ENCODE results near the gene ATP6V0A4. TPM values are rescaled to one million over a fixed set of nuclear protein-coding genes. Genes with fewer than 3 reads are reported as not detected.

ATP6V0A4 gene
- 0.12 TPM for polyA plus RNA-seq
- long read RNA-seq, donor 1 = 0 reads
- long read RNA-seq, donor 2 = 0 reads
- long read RNA-seq, donor 3 = 0 reads
- long read RNA-seq, donor 4 = 0 reads
- long read RNA-seq, donor 5 = 0 reads
- long read RNA-seq, donor 6 = 0 reads
- long read RNA-seq, donor 7 = 0 reads
- long read RNA-seq, donor 8 = 0 reads
- long read RNA-seq, donor 9 = 0 reads
- long read RNA-seq, donor 10 = 0 reads
- long read RNA-seq, donor 11 = 0 reads

DNA sequence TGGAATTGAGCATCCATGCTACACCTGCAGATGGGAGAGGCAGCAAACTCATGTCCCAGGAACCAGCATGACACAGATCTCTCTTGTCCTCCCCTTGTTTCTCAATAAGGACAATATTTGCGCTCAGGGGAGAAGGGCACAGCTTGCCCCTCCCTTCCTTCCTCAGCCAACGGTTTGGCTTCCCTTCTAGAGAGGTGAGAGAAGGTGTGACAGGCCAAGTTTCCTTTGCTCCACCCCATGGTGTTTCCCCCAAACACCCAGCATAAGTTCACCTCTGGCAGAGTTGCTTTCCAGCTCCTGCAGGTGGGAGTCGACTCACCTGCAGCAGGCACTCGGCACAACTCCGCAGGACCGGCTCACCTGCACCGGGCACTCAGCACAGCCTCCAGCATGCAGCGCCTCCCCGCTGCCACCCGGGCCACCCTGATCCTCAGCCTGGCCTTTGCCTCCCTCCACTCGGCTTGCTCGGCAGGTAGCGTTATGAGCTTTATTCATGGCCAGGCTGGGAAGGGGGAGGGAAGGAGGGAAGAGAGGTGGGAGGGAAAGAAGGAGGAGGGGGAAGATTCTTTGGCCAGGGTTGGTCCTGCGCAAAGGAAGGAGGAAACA lies at the start of gene ATP6V0A4, which contains the start of gene TMEM213:
TSS of gene ATP6V0A4 (minus strand) at position 482 of the 606 bp plus-strand sequence. CDS start 26,949 bp downstream, outside the sequence.
TSS of gene TMEM213 (plus strand) at position 280 of the 606 bp plus-strand sequence. CDS start at position 391, 111 bp downstream.
- WGBS (ENCODE audit: insufficient coverage, low lambda C conversion rate) = no CpG with 5 or more reads among the region's 14 CpGs
- Histone ChIP-seq H3K36me3 (ENCODE audit: control insufficient read depth, insufficient read depth, low read length) (no peaks in the 10 kb centered on the region), H3K4me3 (ENCODE audit: low read length) (no peak within 1 kb of the TSS), H3K27me3 (ENCODE audit: control insufficient read depth, insufficient read depth, low read length) (no peaks in the 10 kb centered on the region), H3K27ac (ENCODE audit: low read length) (no peak within 1 kb of the TSS), H3K9me3 (ENCODE audit: control insufficient read depth, low read depth, low read length) (no peaks in the 10 kb centered on the region), H3K4me1 (ENCODE audit: control insufficient read depth, insufficient read depth, low read length) (peaks cover 2% of the 10 kb centered on the region)
- DNase-seq = peak in 1 of 2 donors; percentile 26

DNA sequence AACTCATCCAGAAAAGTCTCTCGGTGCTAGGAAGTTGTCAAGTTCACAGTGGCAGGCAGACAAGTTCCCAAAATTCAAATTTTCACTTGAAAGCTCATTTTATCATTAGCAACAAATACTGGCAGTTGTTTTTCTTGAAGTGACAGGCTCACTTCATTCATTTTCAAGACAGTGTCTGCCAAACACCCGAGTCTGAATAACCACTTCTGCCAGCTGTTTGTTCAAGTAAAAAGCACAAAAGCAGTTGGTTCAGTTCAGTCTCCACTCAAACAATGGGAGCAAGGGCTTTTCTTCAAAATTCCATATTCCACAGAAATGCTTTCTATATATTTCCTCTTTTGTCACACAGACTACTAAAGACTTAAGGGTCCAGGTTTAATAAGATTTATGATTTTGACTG lies 47.7 kb upstream of the ATP6V0A4 start:
- Histone ChIP-seq H3K4me3 (ENCODE audit: low read length) (no peak overlapping the region), H3K36me3 (ENCODE audit: control insufficient read depth, insufficient read depth, low read length) (peaks cover 2% of the 10 kb centered on the region), H3K9me3 (ENCODE audit: control insufficient read depth, low read depth, low read length) (no peaks in the 10 kb centered on the region), H3K27ac (ENCODE audit: low read length) (no peak overlapping the region), H3K27me3 (ENCODE audit: control insufficient read depth, insufficient read depth, low read length) (no peaks in the 10 kb centered on the region), H3K4me1 (ENCODE audit: control insufficient read depth, insufficient read depth, low read length) (no peaks in the 10 kb centered on the region)
- WGBS (ENCODE audit: insufficient coverage, low lambda C conversion rate) = no CpG with 5 or more reads among the region's 2 CpGs
- no peak for DNase-seq

DNA sequence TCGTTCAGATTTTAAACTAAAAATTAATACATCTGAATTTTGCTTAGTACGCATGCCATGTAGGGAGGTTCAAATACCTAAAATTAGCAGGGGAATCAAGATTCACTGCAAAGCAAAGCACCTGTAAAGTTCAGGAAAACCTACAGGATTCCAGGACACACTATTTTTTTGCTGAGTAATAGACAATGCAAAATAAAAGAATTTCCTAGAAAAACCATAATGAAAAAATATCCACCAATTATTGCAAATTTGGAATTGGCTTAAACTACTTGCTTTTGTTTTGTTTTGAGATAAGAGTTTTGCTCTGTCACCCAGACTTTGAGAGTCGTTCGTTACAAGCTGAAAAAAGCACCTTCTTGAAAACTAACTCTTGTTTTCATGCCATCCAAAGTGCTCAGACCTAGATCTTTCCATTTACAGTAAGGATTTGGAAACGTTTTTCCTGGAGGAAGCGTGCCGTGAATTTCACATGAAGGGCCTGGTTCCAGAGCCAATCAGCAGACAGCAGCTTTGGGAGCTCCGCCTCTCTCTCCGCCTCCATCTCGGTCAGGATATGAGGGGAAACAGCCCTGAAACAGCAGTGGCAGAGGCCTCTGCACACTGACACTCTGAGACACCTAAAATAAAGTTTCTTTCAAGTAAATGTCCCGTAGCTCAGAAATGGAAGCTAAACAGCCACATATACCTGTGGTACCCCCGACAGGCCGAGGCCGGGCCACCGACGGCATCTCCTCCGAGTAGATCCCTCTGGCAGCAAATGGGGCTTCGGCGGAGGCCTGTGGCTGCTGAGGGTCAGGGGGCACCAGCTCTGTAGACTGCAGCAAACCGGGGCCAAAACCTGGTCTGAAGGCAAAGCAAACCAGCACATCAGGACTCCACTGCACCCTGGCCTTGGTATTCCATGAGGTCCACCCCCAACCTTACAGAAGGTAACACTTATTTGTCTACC lies 45.9 kb upstream of the ATP6V0A4 start:
- no peak for DNase-seq

DNA sequence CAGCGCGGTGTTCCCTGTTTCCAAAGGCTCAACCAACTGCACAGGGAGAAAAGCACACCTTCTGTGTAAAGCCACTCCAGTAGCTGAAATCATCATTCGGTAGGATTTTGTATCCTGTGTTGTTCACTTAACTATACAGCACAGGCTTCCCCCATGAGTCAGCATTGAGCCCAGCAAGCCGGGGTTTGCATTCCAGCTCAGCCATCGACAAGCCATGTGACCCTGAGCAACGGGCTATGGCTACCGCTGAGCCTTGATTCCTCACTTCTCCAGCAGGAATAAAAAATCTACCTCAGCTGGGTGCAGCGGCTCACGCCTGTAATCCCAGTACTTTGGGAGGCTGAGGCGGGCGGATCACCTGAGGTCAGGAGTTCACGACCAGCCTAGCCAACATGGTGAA lies 44.1 kb upstream of the ATP6V0A4 start:
- 60% methylated on average over 2 of the region's 12 CpGs for WGBS (ENCODE audit: insufficient coverage, low lambda C conversion rate)
- Histone ChIP-seq H3K36me3 (ENCODE audit: control insufficient read depth, insufficient read depth, low read length) (peaks cover 2% of the 10 kb centered on the region), H3K4me1 (ENCODE audit: control insufficient read depth, insufficient read depth, low read length) (no peaks in the 10 kb centered on the region), H3K27ac (ENCODE audit: low read length) (no peak overlapping the region), H3K27me3 (ENCODE audit: control insufficient read depth, insufficient read depth, low read length) (no peaks in the 10 kb centered on the region), H3K9me3 (ENCODE audit: control insufficient read depth, low read depth, low read length) (no peaks in the 10 kb centered on the region), H3K4me3 (ENCODE audit: low read length) (no peak overlapping the region)
- no peak for DNase-seq

More for the DNA sequence above, 45.9 kb upstream of the ATP6V0A4 start:
- WGBS (ENCODE audit: insufficient coverage, low lambda C conversion rate) = 100% methylated on average over 2 of the region's 20 CpGs
- H3K4me1 ChIP-seq (ENCODE audit: control insufficient read depth, insufficient read depth, low read length) = no peaks in the 10 kb centered on the region
- no peaks in the 10 kb centered on the region for H3K27me3 ChIP-seq (ENCODE audit: control insufficient read depth, insufficient read depth, low read length)
- peaks cover 2% of the 10 kb centered on the region for H3K36me3 ChIP-seq (ENCODE audit: control insufficient read depth, insufficient read depth, low read length)
- no peak overlapping the region for H3K4me3 ChIP-seq (ENCODE audit: low read length)
- no peak overlapping the region for H3K27ac ChIP-seq (ENCODE audit: low read length)
- H3K9me3 ChIP-seq (ENCODE audit: control insufficient read depth, low read depth, low read length) = no peaks in the 10 kb centered on the region

DNA sequence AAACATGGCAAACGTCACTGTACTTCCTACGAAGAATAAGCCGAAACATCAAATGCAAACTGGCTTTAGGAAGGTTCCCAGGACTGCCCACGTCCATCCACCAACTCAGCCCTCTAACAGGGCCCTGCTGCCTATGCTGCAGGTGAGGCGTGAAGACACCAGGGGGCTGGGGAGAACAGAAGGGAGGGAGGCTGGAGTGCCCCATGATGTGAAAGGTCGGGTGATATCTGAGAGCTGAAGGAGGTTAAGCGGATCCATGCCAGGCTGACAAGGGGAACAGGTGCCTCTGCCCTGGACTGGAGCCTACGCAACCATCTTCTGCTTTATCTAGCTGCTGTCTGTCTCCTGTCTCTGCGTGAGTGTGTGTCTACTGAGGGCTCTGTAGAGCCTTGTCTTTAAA lies 40.2 kb upstream of the ATP6V0A4 start:
- WGBS (ENCODE audit: insufficient coverage, low lambda C conversion rate) = 100% methylated on average over 1 of the region's 9 CpGs
- H3K4me1 ChIP-seq (ENCODE audit: control insufficient read depth, insufficient read depth, low read length) = no peaks in the 10 kb centered on the region
- no peak overlapping the region for H3K27ac ChIP-seq (ENCODE audit: low read length)
- H3K27me3 ChIP-seq (ENCODE audit: control insufficient read depth, insufficient read depth, low read length) = no peaks in the 10 kb centered on the region
- H3K4me3 ChIP-seq (ENCODE audit: low read length) = no peak overlapping the region
- no peaks in the 10 kb centered on the region for H3K9me3 ChIP-seq (ENCODE audit: control insufficient read depth, low read depth, low read length)
- no peak for DNase-seq
- H3K36me3 ChIP-seq (ENCODE audit: control insufficient read depth, insufficient read depth, low read length) = no peaks in the 10 kb centered on the region

DNA sequence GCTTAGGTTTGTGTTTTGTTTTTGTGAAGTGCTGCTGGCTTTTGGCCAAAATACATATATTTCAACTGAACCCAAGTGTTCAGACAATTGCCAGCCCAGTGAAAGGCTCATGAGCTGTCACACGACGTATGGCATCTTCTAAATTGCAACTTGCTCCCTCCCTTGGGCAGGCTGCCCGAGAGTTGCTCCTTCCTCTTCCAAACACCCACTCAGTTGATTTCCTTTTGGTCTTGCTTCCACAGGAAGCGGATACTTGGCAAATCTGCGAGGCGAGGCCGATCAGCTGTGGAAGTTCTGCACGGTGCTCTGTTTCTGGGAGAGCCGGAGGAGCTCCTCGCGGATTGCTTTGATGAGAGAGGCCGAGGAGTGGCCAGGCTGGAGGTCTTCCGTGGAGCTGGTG lies 39.6 kb upstream of the ATP6V0A4 start:
- no CpG with 5 or more reads among the region's 13 CpGs for WGBS (ENCODE audit: insufficient coverage, low lambda C conversion rate)
- no peaks in the 10 kb centered on the region for H3K4me1 ChIP-seq (ENCODE audit: control insufficient read depth, insufficient read depth, low read length)
- peak in 1 of 2 donors; percentile 8 for DNase-seq

DNA sequence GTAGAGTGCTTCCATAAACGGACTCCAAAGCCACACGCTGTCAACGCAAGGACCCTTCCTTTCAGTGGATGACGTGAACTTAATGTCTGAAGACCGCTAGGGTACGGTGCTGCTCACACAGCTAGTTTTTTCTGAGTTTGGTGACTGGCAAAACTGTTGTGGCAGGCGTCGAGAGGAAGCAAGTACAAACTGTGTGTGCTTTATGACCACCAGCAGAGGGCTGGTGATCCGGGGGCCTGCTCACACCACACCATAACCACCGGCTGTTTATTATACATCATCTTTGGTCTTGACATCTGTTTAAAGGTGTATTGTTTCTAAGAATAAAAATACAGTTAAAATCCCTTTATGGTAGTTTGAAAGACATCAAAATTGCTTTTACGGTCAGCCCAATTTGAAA lies 37.1 kb upstream of the ATP6V0A4 start:
- Histone ChIP-seq H3K4me3 (ENCODE audit: low read length) (no peak overlapping the region), H3K4me1 (ENCODE audit: control insufficient read depth, insufficient read depth, low read length) (no peaks in the 10 kb centered on the region), H3K27ac (ENCODE audit: low read length) (no peak overlapping the region), H3K9me3 (ENCODE audit: control insufficient read depth, low read depth, low read length) (no peaks in the 10 kb centered on the region), H3K27me3 (ENCODE audit: control insufficient read depth, insufficient read depth, low read length) (no peaks in the 10 kb centered on the region), H3K36me3 (ENCODE audit: control insufficient read depth, insufficient read depth, low read length) (no peaks in the 10 kb centered on the region)
- 100% methylated on average over 1 of the region's 11 CpGs for WGBS (ENCODE audit: insufficient coverage, low lambda C conversion rate)
- DNase-seq = no peak

More for the DNA sequence above, 39.6 kb upstream of the ATP6V0A4 start:
- Histone ChIP-seq H3K27me3 (ENCODE audit: control insufficient read depth, insufficient read depth, low read length) (no peaks in the 10 kb centered on the region), H3K9me3 (ENCODE audit: control insufficient read depth, low read depth, low read length) (no peaks in the 10 kb centered on the region), H3K36me3 (ENCODE audit: control insufficient read depth, insufficient read depth, low read length) (no peaks in the 10 kb centered on the region), H3K27ac (ENCODE audit: low read length) (no peak overlapping the region), H3K4me3 (ENCODE audit: low read length) (no peak overlapping the region)

DNA sequence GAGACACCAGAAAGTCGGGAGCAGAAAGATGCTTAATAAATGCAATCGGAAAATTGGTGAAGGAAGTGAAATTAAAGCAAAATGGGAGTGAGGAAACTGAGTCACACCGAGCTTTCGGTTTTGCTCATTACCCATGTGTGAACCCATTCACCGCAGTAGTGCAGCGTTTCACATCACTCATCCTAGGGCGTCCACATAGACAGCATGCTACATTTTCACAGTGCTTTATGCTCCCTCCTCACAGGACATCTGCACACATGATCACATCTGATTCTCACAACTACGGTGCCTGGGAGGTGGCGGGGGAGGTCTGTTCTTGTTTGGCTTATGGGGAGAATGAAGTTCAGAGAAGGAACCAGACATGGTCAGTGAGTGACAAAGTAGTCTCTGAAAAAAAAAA lies 36.6 kb upstream of the ATP6V0A4 start:
- no peak for DNase-seq
- no peak overlapping the region for H3K4me3 ChIP-seq (ENCODE audit: low read length)
- H3K27me3 ChIP-seq (ENCODE audit: control insufficient read depth, insufficient read depth, low read length) = no peaks in the 10 kb centered on the region
- H3K27ac ChIP-seq (ENCODE audit: low read length) = no peak overlapping the region
- no CpG with 5 or more reads among the region's 9 CpGs for WGBS (ENCODE audit: insufficient coverage, low lambda C conversion rate)
- no peaks in the 10 kb centered on the region for H3K9me3 ChIP-seq (ENCODE audit: control insufficient read depth, low read depth, low read length)
- no peaks in the 10 kb centered on the region for H3K36me3 ChIP-seq (ENCODE audit: control insufficient read depth, insufficient read depth, low read length)
- no peaks in the 10 kb centered on the region for H3K4me1 ChIP-seq (ENCODE audit: control insufficient read depth, insufficient read depth, low read length)

DNA sequence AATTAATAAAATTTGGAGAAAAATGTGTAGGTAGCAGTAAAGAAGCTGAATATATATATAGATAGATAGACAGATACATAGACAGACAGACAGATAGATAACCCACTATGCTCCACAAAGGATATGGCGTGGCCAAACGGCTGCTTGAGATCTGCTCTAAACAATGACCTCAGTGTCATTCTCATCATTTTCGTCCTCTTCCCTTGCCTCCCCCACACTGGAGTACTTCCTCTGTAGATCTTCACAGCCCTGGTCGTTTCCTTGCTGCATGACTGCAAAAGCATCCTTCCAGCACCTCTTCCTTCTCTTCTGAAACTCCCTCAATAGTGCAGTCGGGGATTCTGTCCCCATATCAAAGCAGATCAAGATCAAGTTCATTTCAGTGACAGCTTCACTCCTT lies 35.6 kb upstream of the ATP6V0A4 start:
- no peak for DNase-seq
- WGBS (ENCODE audit: insufficient coverage, low lambda C conversion rate) = 67% methylated on average over 1 of the region's 5 CpGs
- Histone ChIP-seq H3K4me3 (ENCODE audit: low read length) (no peak overlapping the region), H3K4me1 (ENCODE audit: control insufficient read depth, insufficient read depth, low read length) (no peaks in the 10 kb centered on the region), H3K36me3 (ENCODE audit: control insufficient read depth, insufficient read depth, low read length) (no peaks in the 10 kb centered on the region), H3K27me3 (ENCODE audit: control insufficient read depth, insufficient read depth, low read length) (no peaks in the 10 kb centered on the region), H3K27ac (ENCODE audit: low read length) (no peak overlapping the region), H3K9me3 (ENCODE audit: control insufficient read depth, low read depth, low read length) (no peaks in the 10 kb centered on the region)

DNA sequence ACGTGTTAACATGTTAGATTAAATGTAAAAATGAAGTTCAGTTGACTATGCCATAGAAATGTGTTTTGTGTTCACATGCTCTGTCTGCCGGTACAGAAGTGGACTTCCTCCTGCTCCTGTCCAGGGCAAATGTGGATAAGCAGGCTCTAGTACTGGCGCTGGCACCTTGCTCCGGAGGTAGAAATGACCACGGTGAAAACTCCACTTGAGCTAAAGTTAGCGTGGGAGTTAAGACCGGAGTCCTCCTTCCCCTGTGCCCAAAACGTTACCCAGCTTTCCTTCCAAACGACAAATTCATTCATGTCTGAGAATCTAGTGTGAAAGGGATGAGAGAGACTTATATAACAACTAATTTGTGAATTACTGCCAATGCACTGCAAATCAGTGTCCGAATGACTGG lies 35.0 kb upstream of the ATP6V0A4 start:
- H3K36me3 ChIP-seq (ENCODE audit: control insufficient read depth, insufficient read depth, low read length) = no peaks in the 10 kb centered on the region
- no peak overlapping the region for H3K27ac ChIP-seq (ENCODE audit: low read length)
- no peaks in the 10 kb centered on the region for H3K4me1 ChIP-seq (ENCODE audit: control insufficient read depth, insufficient read depth, low read length)
- no peak for DNase-seq
- H3K9me3 ChIP-seq (ENCODE audit: control insufficient read depth, low read depth, low read length) = no peaks in the 10 kb centered on the region
- H3K4me3 ChIP-seq (ENCODE audit: low read length) = no peak overlapping the region
- 100% methylated on average over 1 of the region's 10 CpGs for WGBS (ENCODE audit: insufficient coverage, low lambda C conversion rate)
- no peaks in the 10 kb centered on the region for H3K27me3 ChIP-seq (ENCODE audit: control insufficient read depth, insufficient read depth, low read length)
